ENCODE results near the gene TMEM250. TPM values are rescaled to one million over a fixed set of nuclear protein-coding genes. Genes with fewer than 3 reads are reported as not detected.
A peak's percentile ranks its signal among the peaks of the same experiment; 100 is the strongest.

Gene TMEM250
- total and polyA plus RNA-seq, 2 of the 4 experiments (the other 2 are of a cell fraction) = 14.0 to 17.5 TPM

DNA sequence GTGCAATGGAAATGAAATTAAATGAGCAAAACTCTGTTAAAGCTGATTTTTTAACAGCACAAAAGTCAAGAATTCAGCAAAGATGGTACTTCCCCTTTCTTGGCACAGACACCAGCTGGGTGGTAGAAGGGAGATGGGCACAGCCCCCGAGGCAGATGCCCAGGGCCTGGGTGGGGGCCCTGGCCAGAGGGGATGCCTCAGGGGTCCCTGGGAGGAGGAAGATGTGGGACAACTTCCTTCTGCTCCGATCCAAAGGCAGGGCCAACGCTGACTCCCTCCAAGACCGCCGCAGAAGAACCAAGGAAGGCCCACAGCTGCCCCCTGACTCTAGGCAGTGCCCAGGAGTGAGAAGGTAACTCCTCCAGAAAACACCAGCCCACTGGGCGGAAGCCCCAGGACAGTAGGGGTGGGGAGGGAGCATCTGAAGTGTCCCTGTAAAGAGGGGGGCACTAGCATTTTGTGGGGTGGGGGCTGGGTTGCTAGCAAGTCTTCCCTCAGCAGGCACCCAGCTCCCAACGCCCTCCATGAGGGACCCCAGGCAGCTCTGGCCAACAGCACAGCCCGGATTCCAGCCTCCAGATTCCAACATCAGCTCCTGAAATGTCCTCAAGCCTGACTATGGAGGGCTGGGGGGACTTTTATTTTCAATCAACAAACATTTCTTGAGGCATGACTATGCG is 28.5 kb downstream of the TMEM250 start:
- dilution Hi-C loops (cut with HindIII; ENCODE audit: low sequenced_read_pairs, unreplicated experiment) = no loop called here
- H3K4ac ChIP-seq (ENCODE audit: low read depth, low read length) = 0 out of 2 replicates have a peak overlapping the region, but pooled peaks have one; percentile 12
- no TSS peak for BruUV-seq (replicated peaks)
- H3K9me1 ChIP-seq (ENCODE audit: insufficient read depth, low read length) = peaks cover 5% of the 10 kb centered on the region
- 0 out of 2 replicates have a peak overlapping the region, but pooled peaks have one; percentile 12 for H3K27ac ChIP-seq (ENCODE audit: insufficient read depth, low read length)
- H3K9ac ChIP-seq (ENCODE audit: low read depth, low read length) = no peak overlapping the region
- peaks cover 85% of the 10 kb centered on the region for H4K20me1 ChIP-seq (ENCODE audit: insufficient read depth, low read length)
- no peak overlapping the region for H3K23ac ChIP-seq (ENCODE audit: low read depth, low read length)
- H3K14ac ChIP-seq (replicated peaks; ENCODE audit: low read depth, low read length) = no peak overlapping the region
- no peak overlapping the region for H3K4me2 ChIP-seq (ENCODE audit: low read depth, low read length)
- H2AK9ac ChIP-seq (replicated peaks; ENCODE audit: low read depth, low read length, poor library complexity) = peak overlapping the region; percentile 39
- H2BK20ac ChIP-seq (ENCODE audit: low read depth, low read length) = no peak overlapping the region
- H2BK15ac ChIP-seq (ENCODE audit: low read depth, low read length) = no peak overlapping the region
- DNase-seq (no peak), ATAC-seq (ENCODE audit: low read depth) (no peak)
- H4K91ac ChIP-seq (ENCODE audit: insufficient read depth, low read depth, low read length) = no peak overlapping the region
- H4K8ac ChIP-seq (ENCODE audit: low read depth in 2 of 2, low read length in 2 of 2) = no peak overlapping the region
- no peak overlapping the region for H3K18ac ChIP-seq (ENCODE audit: low read depth, low read length)
- H3K27me3 ChIP-seq (ENCODE audit: control insufficient read depth, insufficient read depth, low read length) = no peaks in the 10 kb centered on the region
- no peak overlapping the region for H2AK5ac ChIP-seq (ENCODE audit: low read depth, low read length)
- H2AFZ ChIP-seq (replicated peaks; ENCODE audit: low read length, poor library complexity) = no peak overlapping the region
- in situ Hi-C loops (cut with MboI; ENCODE audit: low sequenced_read_pairs) = no loop called here
- H3K56ac ChIP-seq (ENCODE audit: extremely low read depth, insufficient read depth, low read length) = no peak overlapping the region
- H3K9me3 ChIP-seq (ENCODE audit: control insufficient read depth, insufficient read depth, low read length) = no peaks in the 10 kb centered on the region
- H3K4me1 ChIP-seq (ENCODE audit: control insufficient read depth, insufficient read depth, low read length) = peaks cover 18% of the 10 kb centered on the region
- H3K79me1 ChIP-seq (ENCODE audit: low read depth in 1 of 2, low read length in 2 of 2) = peaks cover 3 to 64% of the 10 kb centered on the region in 2 experiments; a peak in 3 of 4 replicates
- H3K36me3 ChIP-seq (ENCODE audit: control insufficient read depth, insufficient read depth, low read length) = peaks cover 6% of the 10 kb centered on the region; the same call in 1 of the 2 replicates
- ChIA-PET POLR2A (ENCODE audit: unreplicated experiment) (interaction anchor here (0.6 kb wide), 1 partner anchor 39 kb away, joined by 8 read pairs; no protein-coding TSS in a partner anchor), CTCF (interaction anchor here (0.9 to 1.9 kb wide), 4 partner anchors 26 to 129 kb away, joined by 3 to 6 read pairs (median 4); partner anchors contain the start of gene UBAC1)
- no CpG with 5 or more reads among the region's 9 CpGs for WGBS, 2 experiments (ENCODE audit: extremely low coverage in 2 of 2, insufficient read length in 1 of 2)
- no peak overlapping the region for H2BK5ac ChIP-seq (ENCODE audit: low read depth, low read length, poor library complexity, severe bottlenecking)
- H4K5ac ChIP-seq (ENCODE audit: low read depth, low read length) = no peak overlapping the region
- no peak overlapping the region for H2BK120ac ChIP-seq (ENCODE audit: low read depth, low read length)
- no peak overlapping the region for H3K4me3 ChIP-seq (ENCODE audit: insufficient read depth, low read depth, low read length)
- TF ChIP-seq POLR2A (IDR thresholded peaks at IDR 0.05; ENCODE audit: low read depth, low read length) = no peak
- no peak for TF ChIP-seq MAZ (IDR thresholded peaks at IDR 0.05; ENCODE audit: borderline replicate concordance, low read depth, low read length)
- no peak for TF ChIP-seq FOS (IDR thresholded peaks at IDR 0.05; ENCODE audit: low read depth, low read length)
- TF ChIP-seq, protein P1, sequence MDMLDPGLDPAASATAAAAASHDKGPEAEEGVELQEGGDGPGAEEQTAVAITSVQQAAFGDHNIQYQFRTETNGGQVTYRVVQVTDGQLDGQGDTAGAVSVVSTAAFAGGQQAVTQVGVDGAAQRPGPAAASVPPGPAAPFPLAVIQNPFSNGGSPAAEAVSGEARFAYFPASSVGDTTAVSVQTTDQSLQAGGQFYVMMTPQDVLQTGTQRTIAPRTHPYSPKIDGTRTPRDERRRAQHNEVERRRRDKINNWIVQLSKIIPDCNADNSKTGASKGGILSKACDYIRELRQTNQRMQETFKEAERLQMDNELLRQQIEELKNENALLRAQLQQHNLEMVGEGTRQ (IDR thresholded peaks at IDR 0.05; ENCODE audit: low read depth, low read length) = no peak
- no peak for TF ChIP-seq RCOR1 (IDR thresholded peaks at IDR 0.05; ENCODE audit: insufficient replicate concordance, low read length)
- no peak for TF ChIP-seq RAD21 (IDR thresholded peaks at IDR 0.05; ENCODE audit: low read length)
- TF ChIP-seq MXI1 (IDR thresholded peaks at IDR 0.05; ENCODE audit: borderline replicate concordance, low read depth, low read length) = no peak
- TF ChIP-seq BHLHE40 (IDR thresholded peaks at IDR 0.05; ENCODE audit: low read depth, low read length) = no peak
- intact Hi-C loops (cut with micrococcal nuclease) = no loop called here

Data from IMR-90 (cell line).